ENCODE data around the gene NEDD9.

The NEDD9 gene

DNA sequence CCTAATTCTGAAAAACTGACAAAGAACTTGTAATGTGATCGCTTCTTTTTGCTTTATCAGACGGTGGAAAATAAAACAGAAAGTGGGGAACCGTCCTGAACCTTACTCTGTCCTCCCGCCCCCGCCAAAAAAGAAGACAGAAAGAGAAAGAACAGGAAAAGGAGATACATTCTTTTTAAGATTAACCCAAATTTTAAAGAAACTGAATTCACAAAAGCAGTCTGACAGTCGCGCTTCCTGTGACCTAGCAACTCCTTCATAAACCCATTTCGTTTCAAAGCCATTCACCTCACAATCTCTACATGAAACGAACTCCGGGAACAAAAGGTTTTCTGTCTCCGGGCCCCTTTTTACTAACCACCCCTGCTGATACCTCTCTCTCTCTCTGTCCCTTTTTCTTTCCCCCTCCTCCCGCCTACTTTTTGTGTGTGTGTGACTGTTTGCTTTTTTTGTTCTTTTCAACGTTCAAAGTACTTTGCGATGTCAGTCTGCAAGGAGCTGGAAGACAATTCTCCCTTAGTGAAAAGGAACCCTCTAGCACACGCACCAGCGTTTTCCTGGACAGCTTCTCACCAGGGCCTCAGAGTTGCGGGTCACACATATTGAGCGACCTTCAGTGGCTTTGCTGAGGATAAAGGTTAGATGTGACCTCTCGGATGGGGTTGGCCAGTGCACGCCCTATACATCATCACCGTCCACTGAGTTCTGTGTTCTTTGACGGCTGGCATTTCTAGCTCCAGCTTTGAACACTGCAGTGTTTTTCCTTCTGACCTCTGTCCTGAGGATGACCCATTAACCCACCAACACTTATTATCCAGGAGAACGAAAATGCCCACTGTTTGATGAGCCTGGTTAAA, 530 bp upstream of the NEDD9 start:
- TF ChIP-seq, protein P1, sequence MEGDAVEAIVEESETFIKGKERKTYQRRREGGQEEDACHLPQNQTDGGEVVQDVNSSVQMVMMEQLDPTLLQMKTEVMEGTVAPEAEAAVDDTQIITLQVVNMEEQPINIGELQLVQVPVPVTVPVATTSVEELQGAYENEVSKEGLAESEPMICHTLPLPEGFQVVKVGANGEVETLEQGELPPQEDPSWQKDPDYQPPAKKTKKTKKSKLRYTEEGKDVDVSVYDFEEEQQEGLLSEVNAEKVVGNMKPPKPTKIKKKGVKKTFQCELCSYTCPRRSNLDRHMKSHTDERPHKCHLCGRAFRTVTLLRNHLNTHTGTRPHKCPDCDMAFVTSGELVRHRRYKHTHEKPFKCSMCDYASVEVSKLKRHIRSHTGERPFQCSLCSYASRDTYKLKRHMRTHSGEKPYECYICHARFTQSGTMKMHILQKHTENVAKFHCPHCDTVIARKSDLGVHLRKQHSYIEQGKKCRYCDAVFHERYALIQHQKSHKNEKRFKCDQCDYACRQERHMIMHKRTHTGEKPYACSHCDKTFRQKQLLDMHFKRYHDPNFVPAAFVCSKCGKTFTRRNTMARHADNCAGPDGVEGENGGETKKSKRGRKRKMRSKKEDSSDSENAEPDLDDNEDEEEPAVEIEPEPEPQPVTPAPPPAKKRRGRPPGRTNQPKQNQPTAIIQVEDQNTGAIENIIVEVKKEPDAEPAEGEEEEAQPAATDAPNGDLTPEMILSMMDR (IDR thresholded peaks at IDR 0.05; ENCODE audit: control extremely low read depth, extremely low read depth, low read depth, missing control alignments), result no peak
- POLR2A ChIA-PET, result interaction anchor here (0.6 to 1.3 kb wide), 9 partner anchors 10 to 282 kb away, joined by 3 to 7 read pairs (median 3); no protein-coding TSS in a partner anchor
- CTCF ChIA-PET, result interaction anchor here (1.7 to 8.6 kb wide), 6 partner anchors 11 to 263 kb away, joined by 4 to 42 read pairs (median 18); no protein-coding TSS in a partner anchor
- no peak for DNase-seq (ENCODE audit: extremely low spot score)

- ChIA-PET POLR2A (interaction anchor here (0.6 to 1.0 kb wide), 5 partner anchors 9 to 283 kb away, joined by 3 to 7 read pairs (median 4); no protein-coding TSS in a partner anchor), CTCF (interaction anchor here (1.1 to 8.6 kb wide), 8 partner anchors 9 to 264 kb away, joined by 3 to 42 read pairs (median 10); no protein-coding TSS in a partner anchor)
- TF ChIP-seq, protein P1 (IDR thresholded peaks at IDR 0.05; ENCODE audit: control extremely low read depth, extremely low read depth, low read depth, missing control alignments), result no peak
- DNase-seq (ENCODE audit: extremely low spot score), result no peak
These were observed 790 bp downstream of the NEDD9 start for GRCh38 chr6:11231564-11232192.

GRCh38 chr6:11231108-11231463, 1.4 kb downstream of the NEDD9 start:
- POLR2A ChIA-PET, result interaction anchor here (0.6 to 1.9 kb wide), 2 partner anchors 8 to 14 kb away, joined by 4 to 6 read pairs; no protein-coding TSS in a partner anchor
- CTCF ChIA-PET, result interaction anchor here (1.1 to 8.6 kb wide), 7 partner anchors 9 to 265 kb away, joined by 3 to 42 read pairs (median 15); no protein-coding TSS in a partner anchor
- TF ChIP-seq, protein P1 (IDR thresholded peaks at IDR 0.05; ENCODE audit: control extremely low read depth, extremely low read depth, low read depth, missing control alignments), result no peak
- DNase-seq (ENCODE audit: extremely low spot score), result no peak

- TF ChIP-seq, protein P1 (IDR thresholded peaks at IDR 0.05; ENCODE audit: control extremely low read depth, extremely low read depth, low read depth, missing control alignments), result no peak
- no peak for DNase-seq (ENCODE audit: extremely low spot score)
- CTCF ChIA-PET, result interaction anchor here (1.1 to 8.6 kb wide), 8 partner anchors 8 to 265 kb away, joined by 3 to 42 read pairs (median 10); no protein-coding TSS in a partner anchor
- POLR2A ChIA-PET, result interaction anchor here (0.5 to 1.9 kb wide), 2 partner anchors 14 to 55 kb away, joined by 6 to 8 read pairs; no protein-coding TSS in a partner anchor
These were observed 2.0 kb downstream of the NEDD9 start for GRCh38 chr6:11230158-11231107.

GRCh38 chr6:11229655-11230046, 2.8 kb downstream of the NEDD9 start:
- no peak for DNase-seq (ENCODE audit: extremely low spot score)
- ChIA-PET POLR2A (interaction anchor here (0.5 to 1.9 kb wide), 2 partner anchors 13 to 55 kb away, joined by 6 to 8 read pairs; no protein-coding TSS in a partner anchor), CTCF (interaction anchor here (1.2 to 8.6 kb wide), 4 partner anchors 13 to 266 kb away, joined by 4 to 42 read pairs (median 26); no protein-coding TSS in a partner anchor)
- TF ChIP-seq, protein P1 (IDR thresholded peaks at IDR 0.05; ENCODE audit: control extremely low read depth, extremely low read depth, low read depth, missing control alignments), result no peak
